HepG2 (cell line): ENCODE data around the gene THPO. TPM values are rescaled to one million over a fixed set of nuclear protein-coding genes. Genes with fewer than 3 reads are reported as not detected.

Experiments used
- ARNTL ChIP-seq: sonication (generic); formaldehyde crosslinking; IDR thresholded peaks from 2 replicates; pipeline ENCODE4 v1.4.0; 2020; ENCODE audit warnings: mild to moderate bottlenecking, missing genetic modification reagents
- ASH2L ChIP-seq: fragments of 300-600, 200-600 bp; sonication (generic); IDR thresholded peaks from 2 replicates; pipeline ENCODE4 v1.7.0; 2017; ENCODE audit warnings: low read depth, mild to moderate bottlenecking, moderate library complexity, mixed read lengths, low read length; ENCODE audit not compliant: insufficient read length
- BRF2 ChIP-seq: sonication (generic); formaldehyde crosslinking; IDR thresholded peaks from 2 replicates; pipeline ENCODE4 v1.8.1; 2022; ENCODE audit warnings: mild to moderate bottlenecking, missing genetic modification reagents
- E2F2 ChIP-seq: sonication (generic); formaldehyde crosslinking; IDR thresholded peaks from 2 replicates; pipeline ENCODE4 v1.4.0; 2020; ENCODE audit warnings: missing genetic modification reagents, borderline replicate concordance
- HDAC6 ChIP-seq: fragments of 200-600 bp; sonication (generic); IDR thresholded peaks from 2 replicates; pipeline ENCODE4 v1.7.0; 2017; ENCODE audit warnings: mild to moderate bottlenecking, antibody characterized with exemption, low read length, low read depth
- HNRNPLL ChIP-seq: fragments of 200-400 bp; formaldehyde crosslinking; IDR thresholded peaks from 2 replicates; pipeline ENCODE4 v1.6.1; 2017; ENCODE audit warnings: mild to moderate bottlenecking, low read depth, low read length; ENCODE audit not compliant: poor library complexity, severe bottlenecking
- HOXA3 ChIP-seq: sonication (generic); formaldehyde crosslinking; IDR thresholded peaks from 2 replicates; pipeline ENCODE4 v1.5.0; 2020; ENCODE audit warnings: missing genetic modification reagents
- LBX2 ChIP-seq: sonication (generic); formaldehyde crosslinking; IDR thresholded peaks from 2 replicates; pipeline ENCODE4 v1.5.0; 2020; ENCODE audit warnings: missing genetic modification reagents, mild to moderate bottlenecking, borderline replicate concordance
- NONO ChIP-seq, 2 experiments: fragments of 450-650 bp in 1 of 2; sonication (generic) in 1 of 2; formaldehyde crosslinking in 1 of 2; IDR thresholded peaks in 1 of 2; conservative IDR thresholded peaks in 1 of 2; 2 replicates each; pipeline versions ENCODE4 v1.6.1 to v1.8.0; 2017 to 2022; ENCODE audit warnings: mild to moderate bottlenecking in 1 of 2, missing genetic modification reagents in 1 of 2, moderate library complexity in 1 of 2
- POLR2AphosphoS5 ChIP-seq: IDR thresholded peaks from 2 replicates; pipeline ENCODE4 v1.6.1; 2012; ENCODE audit warnings: low read depth, low read length
- RAD21 ChIP-seq: fragments of 450-650 bp; formaldehyde crosslinking; IDR thresholded peaks from 2 replicates; pipeline ENCODE4 v1.5.0; 2020; ENCODE audit warnings: mild to moderate bottlenecking
- REXO4 ChIP-seq: sonication (generic); formaldehyde crosslinking; IDR thresholded peaks from 2 replicates; pipeline ENCODE4 v1.8.0; 2022; ENCODE audit warnings: missing genetic modification reagents, mild to moderate bottlenecking, borderline replicate concordance
- RFXAP ChIP-seq: sonication (generic); formaldehyde crosslinking; IDR thresholded peaks from 2 replicates; pipeline ENCODE4 v1.4.0; 2020; ENCODE audit warnings: missing genetic modification reagents, borderline replicate concordance
- RORA ChIP-seq: sonication (generic); formaldehyde crosslinking; IDR thresholded peaks from 2 replicates; pipeline ENCODE4 v1.5.0; 2020; ENCODE audit warnings: mild to moderate bottlenecking, missing genetic modification reagents, moderate library complexity
- YEATS2 ChIP-seq: sonication (generic); formaldehyde crosslinking; IDR thresholded peaks from 2 replicates; pipeline ENCODE4 v1.4.0; 2020; ENCODE audit warnings: missing genetic modification reagents, borderline replicate concordance
- ZBTB42 ChIP-seq: sonication (generic); formaldehyde crosslinking; IDR thresholded peaks from 2 replicates; pipeline ENCODE4 v1.5.0; 2020; ENCODE audit warnings: mild to moderate bottlenecking, missing genetic modification reagents
- ZFP37 ChIP-seq: sonication (generic); formaldehyde crosslinking; IDR thresholded peaks from 2 replicates; pipeline ENCODE4 v1.4.0; 2020; ENCODE audit warnings: missing genetic modification reagents, borderline replicate concordance
- ZNF256 ChIP-seq: sonication (generic); formaldehyde crosslinking; conservative IDR thresholded peaks from 2 replicates; pipeline ENCODE4 v1.4.0; 2020; ENCODE audit warnings: missing genetic modification reagents
- ZNF34 ChIP-seq: sonication (generic); formaldehyde crosslinking; IDR thresholded peaks from 2 replicates; pipeline ENCODE4 v1.4.0; 2020; ENCODE audit warnings: mild to moderate bottlenecking, missing genetic modification reagents, borderline replicate concordance
- ZNF598 ChIP-seq: sonication (generic); formaldehyde crosslinking; IDR thresholded peaks from 2 replicates; pipeline ENCODE4 v1.5.1; 2020; ENCODE audit warnings: mild to moderate bottlenecking, missing genetic modification reagents, borderline replicate concordance
- ZNF619 ChIP-seq: sonication (generic); formaldehyde crosslinking; IDR thresholded peaks from 2 replicates; pipeline ENCODE4 v1.4.0; 2020; ENCODE audit warnings: mild to moderate bottlenecking, missing genetic modification reagents
- ZNF672 ChIP-seq: sonication (generic); formaldehyde crosslinking; IDR thresholded peaks from 2 replicates; pipeline ENCODE4 v1.8.1; 2022; ENCODE audit warnings: missing genetic modification reagents
- ZNF720 ChIP-seq: sonication (generic); formaldehyde crosslinking; IDR thresholded peaks from 2 replicates; pipeline ENCODE4 v1.4.0; 2020; ENCODE audit warnings: missing genetic modification reagents
- ZNF746 ChIP-seq: sonication (generic); formaldehyde crosslinking; IDR thresholded peaks from 2 replicates; pipeline ENCODE4 v1.8.0; 2022; ENCODE audit warnings: mild to moderate bottlenecking, missing genetic modification reagents
- ZNF768 ChIP-seq: sonication (generic); formaldehyde crosslinking; IDR thresholded peaks from 2 replicates; pipeline ENCODE4 v1.4.0; 2020; ENCODE audit warnings: missing genetic modification reagents
- ZNF800 ChIP-seq: sonication (generic); formaldehyde crosslinking; IDR thresholded peaks from 2 replicates; pipeline ENCODE4 v1.4.0; 2020; ENCODE audit warnings: missing genetic modification reagents
- ZNF891 ChIP-seq: sonication (generic); formaldehyde crosslinking; IDR thresholded peaks from 2 replicates; pipeline ENCODE4 v1.5.0; 2020; ENCODE audit warnings: mild to moderate bottlenecking, missing genetic modification reagents
- polyA plus RNA-seq, 8 experiments: library from polyadenylated mRNA; depleted of rRNA in 3 of 8; stranded (reverse) in 7 of 8; unstranded in 1 of 8; fragments of >200 nt; fragmentation: Illumina TruSeq in 4 of 8; extraction: Trizol in 4 of 8; gene quantifications; 2 replicates each; pipeline versions ENCODE4 v1.2.1 to v1.2.3, GENCODE V29; 2011 to 2016; ENCODE audit warnings: low read depth in 4 of 8, missing spikeins in 1 of 8, mixed read lengths in 1 of 8; ENCODE audit not compliant: insufficient read depth in 1 of 8
- total RNA-seq, 5 experiments: library from RNA; depleted of rRNA; stranded (reverse); fragments of >200 nt; fragmentation: Illumina TruSeq; extraction: Trizol; gene quantifications; 2 replicates each; pipeline ENCODE4 v1.2.3, GENCODE V29; 2016; ENCODE audit warnings: low read depth in 1 of 5

Gene THPO
- total and polyA plus RNA-seq, 2 of the 13 experiments (the other 11 are each of a cell fraction or from before 2014, with no cell fraction given), result 2.8 to 4.8 TPM

- TF ChIP-seq ZNF800 (CRISPR knock-in tag) (no peak), RFXAP (CRISPR knock-in tag) (peak; percentile 76), BRF2 (CRISPR knock-in tag) (no peak), HDAC6 (no peak), YEATS2 (CRISPR knock-in tag) (peak; percentile 54; the same call in 1 of the 2 replicates), ZFP37 (CRISPR knock-in tag) (peak; percentile 63; the same call in 1 of the 2 replicates), ASH2L (peak; percentile 63), NONO (IDR thresholded peaks at IDR 0.05) (no peak), NONO (CRISPR knock-in tag; conservative IDR thresholded peaks at IDR 0.05) (peak; percentile 51; the same call in 1 of the 2 replicates), RORA (no peak), ZNF598 (CRISPR knock-in tag) (0 out of 2 replicates have a peak, but pooled peaks have one; percentile 36), ZNF34 (CRISPR knock-in tag) (0 out of 2 replicates have a peak, but pooled peaks have one; percentile 60), ZNF768 (CRISPR knock-in tag) (no peak), HOXA3 (CRISPR knock-in tag) (peak; percentile 78), RAD21 (CRISPR knock-in tag) (no peak), ZNF256 (CRISPR knock-in tag) (no peak), ZNF891 (CRISPR knock-in tag) (peak; percentile 69), ARNTL (CRISPR knock-in tag) (peak; percentile 77; the same call in 1 of the 2 replicates), ZNF746 (CRISPR knock-in tag) (peak; percentile 49; the same call in 1 of the 2 replicates), ZBTB42 (CRISPR knock-in tag) (0 out of 2 replicates have a peak, but pooled peaks have one; percentile 59), POLR2AphosphoS5 (peak; percentile 92), E2F2 (no peak), ZNF720 (CRISPR knock-in tag) (no peak), REXO4 (no peak), HNRNPLL (peak; percentile 28), LBX2 (CRISPR knock-in tag) (no peak), ZNF672 (CRISPR knock-in tag) (no peak), ZNF619 (CRISPR knock-in tag) (peak; percentile 85)
These were observed at the start of gene THPO (continued) for GRCh38 chr3:184377882-184378445.
